HUES6 (cell line): ENCODE data around the gene PDHB.

ENCODE experiments used
- H3K27ac ChIP-seq: 2 replicates; pipeline ENCODE4 v1.7.0; 2013; ENCODE audit warnings: low read depth, mild to moderate bottlenecking, low read length, inconsistent platforms
- H3K27me3 ChIP-seq: 2 replicates; pipeline ENCODE4 v1.6.1; 2013; ENCODE audit warnings: low read length; ENCODE audit not compliant: control insufficient read depth, insufficient read depth
- H3K36me3 ChIP-seq: 2 replicates; pipeline ENCODE4 v1.6.1; 2013; ENCODE audit warnings: low read length; ENCODE audit not compliant: control insufficient read depth, insufficient read depth
- H3K4me1 ChIP-seq: 2 replicates; pipeline ENCODE4 v1.6.1; 2013; ENCODE audit warnings: low read length; ENCODE audit not compliant: control insufficient read depth, insufficient read depth
- H3K4me3 ChIP-seq: 2 replicates; pipeline ENCODE4 v1.5.1; 2013; ENCODE audit warnings: low read depth, low read length
- H3K9ac ChIP-seq: one replicate; pipeline ENCODE4 v1.6.1; 2013; ENCODE audit warnings: mild to moderate bottlenecking, low read length
- H3K9me3 ChIP-seq: 2 replicates; pipeline ENCODE4 v1.6.1; 2013; ENCODE audit warnings: low read depth, low read length; ENCODE audit not compliant: control insufficient read depth, insufficient read depth

Gene PDHB

GRCh38 chr3:58417075-58417474 lies 16.6 kb downstream of the PDHB start:
- no peak overlapping the region for H3K4me3 ChIP-seq
- H3K9ac ChIP-seq, result no peak overlapping the region
- no peaks in the 10 kb centered on the region for H3K27me3 ChIP-seq
- peaks cover 6% of the 10 kb centered on the region; the same call in 1 of the 2 replicates for H3K36me3 ChIP-seq
- H3K27ac ChIP-seq, result no peak overlapping the region
- H3K9me3 ChIP-seq, result no peaks in the 10 kb centered on the region
- peaks cover 24% of the 10 kb centered on the region for H3K4me1 ChIP-seq

DNA sequence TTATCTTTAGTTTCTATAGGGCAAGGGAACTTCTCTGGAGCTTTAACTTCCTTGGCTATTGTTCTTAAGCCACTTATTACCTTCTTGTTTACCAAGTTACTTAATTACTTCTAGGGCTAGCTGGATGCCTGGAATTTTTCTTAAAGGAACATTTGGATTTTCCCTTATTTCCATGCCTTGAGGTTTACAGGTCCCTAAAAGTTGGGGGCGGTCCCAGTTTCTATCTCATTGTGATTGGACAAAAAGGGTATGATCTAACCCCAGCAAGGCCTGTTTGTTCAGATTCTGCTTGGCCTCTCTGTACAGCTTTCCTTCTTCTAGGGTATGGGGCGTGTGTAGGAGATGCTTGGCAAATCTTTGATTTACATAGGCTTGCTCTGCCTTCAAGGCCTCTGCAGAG lies 17.4 kb downstream of the PDHB start:
- H3K4me3 ChIP-seq, result no peak overlapping the region

GRCh38 chr3:58414538-58415197 lies 19.0 kb downstream of the PDHB start:
- H3K9ac ChIP-seq, result no peak overlapping the region
- no peaks in the 10 kb centered on the region for H3K27me3 ChIP-seq
- H3K36me3 ChIP-seq, result no peaks in the 10 kb centered on the region
- no peak overlapping the region for H3K4me3 ChIP-seq
- peaks cover 24% of the 10 kb centered on the region for H3K4me1 ChIP-seq
- H3K9me3 ChIP-seq, result no peaks in the 10 kb centered on the region
- no peak overlapping the region for H3K27ac ChIP-seq

More for the DNA sequence above, 17.4 kb downstream of the PDHB start:
- peaks cover 24% of the 10 kb centered on the region for H3K4me1 ChIP-seq
- no peak overlapping the region for H3K27ac ChIP-seq
- no peaks in the 10 kb centered on the region for H3K9me3 ChIP-seq
- no peak overlapping the region for H3K9ac ChIP-seq
- no peaks in the 10 kb centered on the region for H3K27me3 ChIP-seq
- H3K36me3 ChIP-seq, result no peaks in the 10 kb centered on the region; the same call in 1 of the 2 replicates

- no peak overlapping the region for H3K9ac ChIP-seq
- no peak overlapping the region for H3K4me3 ChIP-seq
- H3K27me3 ChIP-seq, result no peaks in the 10 kb centered on the region
- H3K36me3 ChIP-seq, result no peaks in the 10 kb centered on the region
- H3K9me3 ChIP-seq, result no peaks in the 10 kb centered on the region
- H3K4me1 ChIP-seq, result peaks cover 24% of the 10 kb centered on the region
- no peak overlapping the region for H3K27ac ChIP-seq
Observed at GRCh38 chr3:58411851-58412830, 21.5 kb downstream of the PDHB start.

DNA sequence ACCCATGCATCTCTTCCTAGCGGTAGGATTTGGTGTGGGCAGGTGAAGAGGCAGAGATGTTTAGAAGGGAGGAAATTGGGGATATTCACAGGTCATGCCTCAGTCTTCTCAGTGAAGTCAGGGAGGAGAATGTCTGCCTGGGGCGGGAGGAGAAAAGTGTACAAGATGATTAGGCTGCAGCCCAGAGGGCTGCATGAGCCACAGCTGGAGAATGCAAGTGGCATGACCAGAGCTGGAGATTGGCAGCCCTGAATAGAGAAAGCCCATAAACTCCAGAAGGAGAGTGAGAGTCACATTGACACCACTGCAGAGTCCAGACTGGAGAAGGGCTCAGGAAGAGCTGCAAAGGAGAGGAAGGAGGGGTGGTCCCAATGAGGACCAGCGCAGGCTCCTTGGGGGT lies 22.6 kb downstream of the PDHB start:
- Histone ChIP-seq H3K27me3 (no peaks in the 10 kb centered on the region), H3K27ac (no peak overlapping the region), H3K9me3 (no peaks in the 10 kb centered on the region), H3K36me3 (no peaks in the 10 kb centered on the region), H3K4me3 (no peak overlapping the region), H3K4me1 (peaks cover 19% of the 10 kb centered on the region), H3K9ac (no peak overlapping the region)

DNA sequence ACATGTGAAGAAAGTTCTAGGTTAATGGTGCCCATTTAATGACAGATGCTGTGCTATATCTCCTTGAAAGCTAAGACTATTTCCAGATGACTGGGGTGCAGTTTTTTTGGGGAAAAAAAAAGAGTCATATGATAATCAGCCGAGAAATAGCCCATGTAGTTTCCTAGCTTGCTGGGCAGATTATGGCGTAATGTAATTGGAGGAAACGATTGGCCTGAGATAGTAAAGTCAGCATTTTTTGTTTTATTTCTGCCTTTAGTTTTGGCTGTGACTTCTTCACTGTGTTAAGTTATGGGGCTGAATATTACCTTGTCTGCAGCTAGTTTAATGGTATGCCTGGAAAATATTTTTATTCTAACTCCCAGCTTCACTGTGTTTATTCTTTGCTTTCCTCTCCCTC lies 24.0 kb downstream of the PDHB start:
- Histone ChIP-seq H3K4me1 (peaks cover 5% of the 10 kb centered on the region), H3K27ac (no peak overlapping the region), H3K4me3 (no peak overlapping the region), H3K36me3 (no peaks in the 10 kb centered on the region), H3K9me3 (no peaks in the 10 kb centered on the region), H3K27me3 (no peaks in the 10 kb centered on the region), H3K9ac (no peak overlapping the region)

DNA sequence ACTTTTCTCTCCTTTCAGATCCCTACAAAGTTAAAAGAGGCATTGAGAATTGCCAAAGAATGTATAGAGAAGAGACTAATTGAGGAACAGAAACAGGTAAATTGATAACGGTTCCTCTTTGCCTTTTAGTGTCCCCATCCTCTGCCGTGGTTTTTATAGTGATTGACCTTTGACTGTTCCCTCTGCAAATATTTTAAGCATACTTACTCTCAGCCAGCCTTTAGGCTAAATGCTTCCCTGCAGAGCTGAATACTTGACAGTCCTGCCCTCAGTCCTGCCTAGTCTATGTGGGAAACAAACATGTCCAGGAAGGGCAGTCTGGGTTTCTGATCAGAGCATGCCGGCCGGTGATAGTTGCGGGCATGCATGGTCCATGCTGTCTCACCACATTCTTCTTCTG lies 24.7 kb downstream of the PDHB start:
- Histone ChIP-seq H3K4me1 (no peaks in the 10 kb centered on the region; the same call in 1 of the 2 replicates), H3K27ac (no peak overlapping the region), H3K9me3 (no peaks in the 10 kb centered on the region), H3K27me3 (no peaks in the 10 kb centered on the region), H3K9ac (no peak overlapping the region), H3K4me3 (no peak overlapping the region), H3K36me3 (no peaks in the 10 kb centered on the region)

- Histone ChIP-seq H3K9me3 (no peaks in the 10 kb centered on the region), H3K36me3 (0 out of 2 replicates have a peak, but pooled peaks cover 2% of the 10 kb centered on the region), H3K4me1 (peaks cover 2% of the 10 kb centered on the region; the same call in 1 of the 2 replicates), H3K27me3 (no peaks in the 10 kb centered on the region), H3K9ac (no peak overlapping the region), H3K4me3 (no peak overlapping the region), H3K27ac (no peak overlapping the region)
Observed at GRCh38 chr3:58404396-58404795, 29.2 kb downstream of the PDHB start.

GRCh38 chr3:58403513-58404109 lies 30.0 kb downstream of the PDHB start:
- H3K9ac ChIP-seq, result no peak overlapping the region
- no peak overlapping the region for H3K4me3 ChIP-seq
- H3K27me3 ChIP-seq, result no peaks in the 10 kb centered on the region
- 0 out of 2 replicates have a peak, but pooled peaks cover 5% of the 10 kb centered on the region for H3K36me3 ChIP-seq
- no peaks in the 10 kb centered on the region for H3K9me3 ChIP-seq
- peaks cover 2% of the 10 kb centered on the region; the same call in 1 of the 2 replicates for H3K4me1 ChIP-seq
- no peak overlapping the region for H3K27ac ChIP-seq

GRCh38 chr3:58398669-58399333 lies 34.8 kb downstream of the PDHB start:
- peaks cover 20% of the 10 kb centered on the region for H3K4me1 ChIP-seq
- H3K9me3 ChIP-seq, result no peaks in the 10 kb centered on the region
- H3K27ac ChIP-seq, result no peak overlapping the region
- H3K4me3 ChIP-seq, result no peak overlapping the region
- peaks cover 5% of the 10 kb centered on the region; the same call in 1 of the 2 replicates for H3K36me3 ChIP-seq
- H3K9ac ChIP-seq, result no peak overlapping the region
- no peaks in the 10 kb centered on the region for H3K27me3 ChIP-seq
